HG03097 (cell line): ENCODE measurements around the gene CETN3.
"Not testable (repeated sequence)": the region's sequence is repeated elsewhere in the genome, so short reads cannot be mapped to it uniquely, and the experiment has no call there.

Source experiments
- ATAC-seq: cut with Tn5 transposase; IDR thresholded peaks from one replicate; pipeline ENCODE4 v1.9.1; 2021; ENCODE audit not compliant: unreplicated experiment, low FRiP score

The CETN3 gene

GRCh38 chr5:90384389-90384788 is 25.2 kb downstream of the CETN3 start:
- ATAC-seq = no peak

- no peak for ATAC-seq
Observed at GRCh38 chr5:90383903-90384302, 25.7 kb downstream of the CETN3 start.

- ATAC-seq = no peak
Observed at GRCh38 chr5:90381213-90381929, 28.2 kb downstream of the CETN3 start.

GRCh38 chr5:90379652-90380051 is 29.9 kb downstream of the CETN3 start:
- ATAC-seq = no peak

- ATAC-seq = no peak
Observed at GRCh38 chr5:90378752-90379151, 30.8 kb downstream of the CETN3 start.

- not testable (repeated sequence) for ATAC-seq
Observed at GRCh38 chr5:90371269-90371668, 38.3 kb downstream of the CETN3 start.

GRCh38 chr5:90368454-90369246 is 40.9 kb downstream of the CETN3 start:
- peak; percentile 87 for ATAC-seq

GRCh38 chr5:90367879-90368278 is 41.7 kb downstream of the CETN3 start:
- ATAC-seq = no peak

- ATAC-seq = no peak
Observed at GRCh38 chr5:90366948-90367347, 42.6 kb downstream of the CETN3 start.

- no peak for ATAC-seq
Observed at GRCh38 chr5:90365328-90365727, 44.2 kb downstream of the CETN3 start.

GRCh38 chr5:90359073-90359920 is 50.3 kb downstream of the CETN3 start:
- no peak for ATAC-seq

GRCh38 chr5:90356622-90357021 is 52.9 kb downstream of the CETN3 start:
- ATAC-seq = no peak

GRCh38 chr5:90356176-90356575 is 53.4 kb downstream of the CETN3 start:
- no peak for ATAC-seq

- ATAC-seq = no peak
Observed at GRCh38 chr5:90355635-90356034, 53.9 kb downstream of the CETN3 start.

GRCh38 chr5:90353254-90353653 is 56.3 kb downstream of the CETN3 start:
- ATAC-seq = peak; percentile 82

GRCh38 chr5:90351101-90351500 is 58.5 kb downstream of the CETN3 start:
- no peak for ATAC-seq

GRCh38 chr5:90347462-90347861 is 62.1 kb downstream of the CETN3 start:
- ATAC-seq = peak; percentile 83

GRCh38 chr5:90345684-90346083 is 63.9 kb downstream of the CETN3 start:
- ATAC-seq = no peak

GRCh38 chr5:90344689-90345088 is 64.9 kb downstream of the CETN3 start:
- ATAC-seq = no peak

GRCh38 chr5:90343731-90344130 is 65.8 kb downstream of the CETN3 start:
- ATAC-seq = not testable (repeated sequence)

GRCh38 chr5:90342576-90342975 is 67.0 kb downstream of the CETN3 start:
- no peak for ATAC-seq
